Measurements from ENCODE around the gene FOCAD.

DNA sequence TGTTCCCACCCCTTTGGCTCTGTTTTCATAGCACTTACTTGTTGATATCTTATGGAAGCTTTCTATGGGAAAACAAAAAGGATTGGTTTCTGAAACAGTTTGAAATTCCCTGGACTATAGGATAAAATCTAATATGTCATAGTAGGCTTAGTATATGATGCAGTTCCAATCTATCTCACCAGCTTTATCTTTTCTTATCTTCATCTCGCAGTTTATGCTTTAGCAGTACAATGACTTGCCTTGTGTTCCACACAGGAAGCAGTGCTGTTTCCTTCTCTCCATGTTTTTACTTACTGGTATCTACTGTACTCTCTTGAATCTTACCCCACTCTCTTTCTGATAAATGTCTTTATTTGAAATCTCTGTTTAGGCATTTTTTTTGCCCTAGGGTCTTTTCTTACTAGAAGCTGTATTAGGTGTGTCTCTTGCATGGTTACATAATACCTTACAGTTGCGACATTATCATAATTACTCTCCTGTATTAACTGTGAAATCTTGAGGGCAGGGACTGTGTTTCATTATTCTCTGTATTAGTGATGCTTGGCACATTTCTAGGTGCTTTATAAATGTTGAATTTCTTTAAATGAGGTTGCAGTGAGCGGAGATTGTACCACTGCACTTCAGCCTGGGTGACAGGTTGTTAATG is 76.3 kb downstream of the FOCAD start:
- TF ChIP-seq, protein P1, sequence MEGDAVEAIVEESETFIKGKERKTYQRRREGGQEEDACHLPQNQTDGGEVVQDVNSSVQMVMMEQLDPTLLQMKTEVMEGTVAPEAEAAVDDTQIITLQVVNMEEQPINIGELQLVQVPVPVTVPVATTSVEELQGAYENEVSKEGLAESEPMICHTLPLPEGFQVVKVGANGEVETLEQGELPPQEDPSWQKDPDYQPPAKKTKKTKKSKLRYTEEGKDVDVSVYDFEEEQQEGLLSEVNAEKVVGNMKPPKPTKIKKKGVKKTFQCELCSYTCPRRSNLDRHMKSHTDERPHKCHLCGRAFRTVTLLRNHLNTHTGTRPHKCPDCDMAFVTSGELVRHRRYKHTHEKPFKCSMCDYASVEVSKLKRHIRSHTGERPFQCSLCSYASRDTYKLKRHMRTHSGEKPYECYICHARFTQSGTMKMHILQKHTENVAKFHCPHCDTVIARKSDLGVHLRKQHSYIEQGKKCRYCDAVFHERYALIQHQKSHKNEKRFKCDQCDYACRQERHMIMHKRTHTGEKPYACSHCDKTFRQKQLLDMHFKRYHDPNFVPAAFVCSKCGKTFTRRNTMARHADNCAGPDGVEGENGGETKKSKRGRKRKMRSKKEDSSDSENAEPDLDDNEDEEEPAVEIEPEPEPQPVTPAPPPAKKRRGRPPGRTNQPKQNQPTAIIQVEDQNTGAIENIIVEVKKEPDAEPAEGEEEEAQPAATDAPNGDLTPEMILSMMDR (IDR thresholded peaks at IDR 0.05), result no peak
- TF ChIP-seq POLR2AphosphoS5 (IDR thresholded peaks at IDR 0.05), result no peak
- no peak for TF ChIP-seq POLR2A (IDR thresholded peaks at IDR 0.05)
- TF ChIP-seq EP300 (IDR thresholded peaks at IDR 0.05), result no peak
